ENCODE measurements around the gene CDK6. TPM values are rescaled to one million over a fixed set of nuclear protein-coding genes. Genes with fewer than 3 reads are reported as not detected.

CDK6 gene
- polyA plus RNA-seq, 1 experiment, result 29.2 TPM

GRCh38 chr7:92670204-92670851 is 166.0 kb downstream of the CDK6 start:
- no peaks in the 10 kb centered on the region for H3K27me3 ChIP-seq (ENCODE audit: control insufficient read depth, insufficient read depth, low read length)
- peaks cover 2% of the 10 kb centered on the region; the same call in 1 of the 2 replicates for H3K36me3 ChIP-seq (ENCODE audit: control insufficient read depth, insufficient read depth, low read length)
- H3K4me3 ChIP-seq (ENCODE audit: low read depth, low read length), result no peak overlapping the region
- ChIA-PET CTCF (interaction anchor here (1.7 kb wide), 1 partner anchor 162 kb away, joined by 3 read pairs; no protein-coding TSS in a partner anchor), POLR2A (no interaction called here)
- TF ChIP-seq CTCF (IDR thresholded peaks at IDR 0.05; ENCODE audit: insufficient read depth, low read depth, low read length), result no peak
- DNase-seq (ENCODE audit: low read depth), result no peak

DNA sequence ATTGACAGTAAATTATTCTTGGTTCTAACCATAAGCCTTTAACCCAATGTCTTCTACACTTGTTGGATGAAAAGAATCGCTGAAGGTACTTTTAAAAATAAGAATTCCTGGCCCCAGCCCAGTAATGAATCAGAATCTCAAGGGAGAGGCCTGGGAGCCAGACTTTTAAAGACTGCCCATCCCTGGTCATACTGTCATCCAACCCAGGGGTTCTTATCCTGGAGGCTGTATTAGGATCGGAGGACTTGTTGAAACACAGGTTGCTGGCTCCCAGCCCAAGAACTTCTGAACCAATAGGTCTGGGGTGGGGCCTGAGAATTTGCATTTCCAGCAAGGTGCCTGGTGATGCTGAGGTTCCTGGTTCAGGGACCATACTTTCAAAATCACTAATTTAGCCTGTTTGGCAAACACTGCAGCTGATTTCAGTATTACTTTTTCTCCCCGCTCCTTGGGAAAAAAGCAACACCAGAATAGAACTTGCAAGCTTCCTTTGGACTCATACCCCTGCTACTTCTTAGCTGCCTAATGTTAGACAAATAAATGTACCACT is 166.7 kb downstream of the CDK6 start:
- no peaks in the 10 kb centered on the region for H3K27me3 ChIP-seq (ENCODE audit: control insufficient read depth, insufficient read depth, low read length)
- no peak for TF ChIP-seq CTCF (IDR thresholded peaks at IDR 0.05; ENCODE audit: insufficient read depth, low read depth, low read length)
- DNase-seq (ENCODE audit: low read depth), result no peak
- ChIA-PET POLR2A (no interaction called here), CTCF (interaction anchor here (1.7 kb wide), 1 partner anchor 163 kb away, joined by 3 read pairs; no protein-coding TSS in a partner anchor)
- no peak overlapping the region for H3K4me3 ChIP-seq (ENCODE audit: low read depth, low read length)
- peaks cover 2% of the 10 kb centered on the region; the same call in 1 of the 2 replicates for H3K36me3 ChIP-seq (ENCODE audit: control insufficient read depth, insufficient read depth, low read length)

DNA sequence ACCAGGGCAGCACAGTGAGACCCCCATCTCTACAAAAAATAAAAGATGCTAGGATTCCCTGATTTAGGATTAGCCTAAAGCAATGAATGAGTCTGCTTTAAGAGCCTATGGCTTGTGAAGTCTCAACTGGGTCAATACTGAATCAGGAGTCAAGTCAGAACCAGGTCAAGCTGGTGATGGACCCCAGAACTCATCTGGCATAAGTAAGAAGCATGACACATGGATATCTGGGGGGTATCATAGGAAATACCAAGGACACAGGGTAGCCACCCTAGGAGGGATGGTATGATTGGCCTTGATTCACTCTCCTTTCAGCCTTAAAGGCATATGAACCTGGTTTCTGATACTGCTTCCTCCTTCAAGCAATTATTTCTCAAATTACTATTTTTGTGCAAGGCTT is 167.8 kb downstream of the CDK6 start:
- H3K4me3 ChIP-seq (ENCODE audit: low read depth, low read length), result no peak overlapping the region
- CTCF ChIA-PET, result interaction anchor here (1.7 kb wide), 1 partner anchor 164 kb away, joined by 3 read pairs; no protein-coding TSS in a partner anchor
- no peak for DNase-seq (ENCODE audit: low read depth)
- TF ChIP-seq CTCF (IDR thresholded peaks at IDR 0.05; ENCODE audit: insufficient read depth, low read depth, low read length), result no peak
- POLR2A ChIA-PET, result no interaction called here
- peaks cover 2% of the 10 kb centered on the region; the same call in 1 of the 2 replicates for H3K36me3 ChIP-seq (ENCODE audit: control insufficient read depth, insufficient read depth, low read length)
- no peaks in the 10 kb centered on the region for H3K27me3 ChIP-seq (ENCODE audit: control insufficient read depth, insufficient read depth, low read length)

DNA sequence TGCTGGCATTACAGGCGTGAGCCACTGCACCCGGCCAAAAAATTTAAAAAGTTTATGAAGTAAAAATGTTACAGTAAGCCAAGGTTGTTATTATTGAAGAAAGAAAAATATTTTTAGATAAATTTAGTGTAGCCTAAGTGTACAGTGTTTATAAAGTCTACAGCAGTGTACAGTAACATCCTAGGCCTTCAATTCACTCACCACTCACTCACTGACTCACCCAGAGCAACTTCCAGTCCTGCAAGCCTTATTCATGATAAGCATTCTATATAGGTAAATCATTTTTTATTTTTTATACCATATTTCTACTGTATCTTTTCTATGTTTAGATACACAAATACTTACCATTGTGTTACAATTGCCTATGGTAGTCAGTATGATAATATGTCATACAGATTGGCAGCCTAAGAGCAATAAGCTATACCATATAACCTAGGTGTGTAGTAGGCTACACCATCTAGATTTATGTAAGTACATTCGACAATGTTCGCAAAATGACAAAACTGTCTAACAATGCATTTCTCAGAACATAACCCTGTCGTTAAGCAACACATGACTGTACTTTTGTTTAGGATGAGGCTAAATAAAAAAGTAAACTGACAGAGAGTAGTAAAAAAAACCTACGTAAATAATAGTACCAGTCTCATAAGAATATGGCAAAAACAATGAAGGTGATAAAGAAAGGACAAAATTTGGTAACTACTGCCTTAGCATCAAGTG is 168.4 kb downstream of the CDK6 start:
- H3K27me3 ChIP-seq (ENCODE audit: control insufficient read depth, insufficient read depth, low read length), result no peaks in the 10 kb centered on the region
- no peak overlapping the region for H3K4me3 ChIP-seq (ENCODE audit: low read depth, low read length)
- peaks cover 2% of the 10 kb centered on the region; the same call in 1 of the 2 replicates for H3K36me3 ChIP-seq (ENCODE audit: control insufficient read depth, insufficient read depth, low read length)
- no peak for DNase-seq (ENCODE audit: low read depth)
- CTCF ChIA-PET, result no interaction called here
- POLR2A ChIA-PET, result no interaction called here
- TF ChIP-seq CTCF (IDR thresholded peaks at IDR 0.05; ENCODE audit: insufficient read depth, low read depth, low read length), result no peak

GRCh38 chr7:92665926-92666325 is 170.4 kb downstream of the CDK6 start:
- Histone ChIP-seq H3K4me3 (ENCODE audit: low read depth, low read length) (no peak overlapping the region), H3K27me3 (ENCODE audit: control insufficient read depth, insufficient read depth, low read length) (no peaks in the 10 kb centered on the region), H3K36me3 (ENCODE audit: control insufficient read depth, insufficient read depth, low read length) (peaks cover under 1% of the 10 kb centered on the region; the same call in 1 of the 2 replicates)
- ChIA-PET CTCF (no interaction called here), POLR2A (no interaction called here)
- no peak for DNase-seq (ENCODE audit: low read depth)
- no peak for TF ChIP-seq CTCF (IDR thresholded peaks at IDR 0.05; ENCODE audit: insufficient read depth, low read depth, low read length)

Measured in BJ (cell line).